ENCODE results near the gene ZFAND6. TPM values are rescaled to one million over a fixed set of nuclear protein-coding genes. Genes with fewer than 3 reads are reported as not detected.
"Not testable (repeated sequence)": the region's sequence is repeated elsewhere in the genome, so short reads cannot be mapped to it uniquely, and the experiment has no call there.

Gene ZFAND6
- 100 to 1,000 TPM; 114 to 129 (median 126) TPM for polyA plus RNA-seq (ENCODE audit: insufficient read length in 4 of 4)

DNA sequence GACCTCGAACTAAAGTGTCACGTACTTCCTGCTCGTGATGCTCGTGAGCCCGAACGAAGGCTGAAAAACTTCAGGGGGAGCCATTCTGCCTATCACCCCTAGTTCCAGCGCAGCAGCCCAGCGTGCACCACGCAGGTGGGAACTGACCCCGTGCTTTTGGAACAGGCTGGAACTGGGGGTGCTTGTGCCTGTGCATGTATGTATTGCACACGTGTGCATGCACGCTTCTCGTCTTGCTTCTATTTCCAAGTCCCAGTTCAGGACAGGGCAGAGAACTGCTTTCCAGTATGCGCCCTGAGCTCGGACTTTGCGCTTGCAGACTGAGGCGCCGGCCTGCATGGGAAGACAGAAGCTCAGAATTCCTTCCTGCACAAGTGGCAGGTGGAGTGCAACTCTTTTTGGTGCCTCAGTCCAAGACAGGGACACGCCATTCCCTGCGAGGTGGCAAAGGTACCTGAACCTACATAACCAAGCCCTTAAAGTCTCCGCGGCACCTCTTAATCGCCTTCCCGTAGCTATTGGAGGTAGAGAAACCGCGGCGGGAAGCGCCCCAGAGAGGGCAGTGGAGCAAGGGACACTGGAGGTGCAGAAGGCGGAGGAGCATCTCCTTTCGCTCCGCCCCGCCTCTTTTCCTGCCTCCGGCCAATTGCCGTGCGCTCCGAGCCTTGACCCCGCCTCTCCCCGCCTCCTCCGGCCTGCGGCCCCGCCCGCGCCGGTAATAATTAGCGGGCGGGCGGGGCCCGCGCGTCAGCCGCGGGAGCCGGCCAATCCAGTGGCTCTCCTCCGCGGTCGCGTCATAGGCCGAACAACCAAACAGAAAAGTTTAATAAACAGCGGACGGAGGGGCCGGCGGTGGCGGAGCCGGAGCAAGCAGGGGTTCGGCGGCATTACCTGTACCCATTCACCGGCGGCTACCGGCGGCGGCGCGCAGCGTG lies at the start of gene ZFAND6:
Gene ZFAND6 (plus strand): TSS at position 826 of the 935 bp plus-strand sequence. CDS start 60,669 bp downstream, outside the sequence.
- peak; percentile 85 to 93 (median 92) for DNase-seq (ENCODE audit: low read depth in 4 of 4, low spot score in 3 of 4)

DNA sequence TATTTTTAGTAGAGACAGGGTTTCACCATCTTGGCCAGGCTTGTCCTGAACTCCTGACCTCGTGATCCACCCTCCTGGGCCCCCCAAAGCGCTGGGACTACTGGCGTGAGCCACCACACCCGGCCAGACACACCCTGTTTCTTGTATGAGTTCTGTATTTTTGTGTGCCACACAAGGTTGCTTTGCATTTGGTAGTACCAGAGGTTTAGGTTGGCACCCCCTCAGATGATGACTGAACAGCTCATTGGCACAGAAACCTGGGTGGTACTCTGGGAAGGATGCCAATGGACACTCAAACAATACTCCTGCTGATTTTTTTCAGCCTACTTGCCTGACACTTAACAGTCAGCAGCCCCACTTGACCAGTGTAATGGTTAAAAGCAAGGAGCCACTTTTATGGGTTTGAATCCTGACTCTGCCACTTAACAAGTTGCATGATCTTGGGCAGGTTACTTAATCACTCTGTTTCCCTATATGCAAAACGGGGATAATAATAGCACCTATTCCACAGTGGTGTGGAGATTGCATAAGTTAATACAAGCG lies 49.3 kb upstream of the ZFAND6 start:
- DNase-seq (ENCODE audit: low read depth in 4 of 4, low spot score in 3 of 4): no peak

DNA sequence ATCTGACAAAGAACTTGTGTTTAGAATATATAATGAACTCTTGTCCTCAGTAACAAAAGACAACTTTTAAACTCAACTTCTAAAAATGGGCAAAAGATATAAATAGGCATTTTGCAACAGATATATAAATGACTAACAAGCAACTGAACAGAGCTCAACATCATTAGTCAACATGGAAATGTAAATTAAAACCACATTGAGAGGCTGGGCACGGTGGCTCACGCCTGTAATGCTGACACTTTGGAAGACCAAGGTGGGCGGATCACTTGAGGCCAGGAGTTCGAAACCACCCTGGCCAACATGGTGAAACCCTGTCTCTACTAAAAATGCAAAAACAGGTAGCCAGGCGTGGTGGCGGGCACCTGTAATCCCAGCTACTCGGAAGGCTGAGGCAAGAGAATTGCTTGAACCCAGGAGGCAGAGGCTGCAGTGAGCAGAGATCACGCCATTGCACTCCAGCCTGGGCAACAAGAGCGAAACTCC lies 48.4 kb upstream of the ZFAND6 start:
- DNase-seq (ENCODE audit: low read depth in 4 of 4, low spot score in 3 of 4): not testable (repeated sequence)

DNA sequence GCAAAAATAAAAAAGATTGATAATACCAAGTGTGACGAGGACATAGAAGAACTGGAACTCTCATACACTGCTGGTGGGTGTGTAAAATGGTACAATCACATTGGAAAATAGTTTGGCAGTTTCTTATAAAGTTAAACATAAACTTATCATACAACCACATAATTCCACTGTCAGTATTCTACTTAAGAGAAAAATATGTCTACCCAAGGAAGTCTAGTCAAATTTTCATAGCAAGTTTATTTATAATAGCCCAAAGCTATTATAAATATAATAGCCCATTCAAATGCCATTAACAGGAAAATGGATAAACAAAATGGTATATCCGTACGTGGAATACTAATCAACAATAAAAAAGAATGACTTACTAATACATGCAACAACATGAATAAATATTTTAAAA lies 47.9 kb upstream of the ZFAND6 start:
- no peak for DNase-seq (ENCODE audit: low read depth in 4 of 4, low spot score in 3 of 4)

DNA sequence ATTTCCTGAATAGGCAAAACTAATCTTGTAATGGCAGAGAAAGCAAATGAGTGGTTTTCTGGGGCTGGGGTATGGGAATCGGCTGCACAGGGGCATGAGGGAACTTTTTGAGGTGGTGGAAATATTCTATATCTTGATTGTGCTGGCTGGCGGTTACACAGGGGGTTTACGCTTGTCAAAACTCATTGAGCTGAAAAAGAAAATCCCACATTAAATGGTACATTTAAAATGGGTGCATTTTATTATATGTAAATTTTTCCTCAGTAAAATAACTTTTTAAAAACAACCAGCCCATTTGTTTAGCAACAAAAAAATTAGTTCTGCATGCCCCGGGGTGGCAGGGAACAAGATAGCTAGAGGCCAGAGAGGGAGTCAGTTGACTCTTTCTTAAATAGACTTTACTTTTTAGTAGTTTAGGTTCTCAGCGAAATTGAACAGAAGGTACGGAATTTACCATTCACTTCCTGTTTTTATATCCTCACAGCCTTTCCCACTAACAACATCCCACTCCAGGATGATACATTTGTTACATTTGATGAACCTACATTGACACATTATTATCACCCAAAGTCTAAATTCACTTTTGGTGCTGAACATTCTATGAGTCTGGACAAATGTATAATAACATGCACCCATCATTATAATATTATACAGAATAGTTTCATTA lies 47.3 kb upstream of the ZFAND6 start:
- DNase-seq (ENCODE audit: low read depth in 4 of 4, low spot score in 3 of 4): no peak

DNA sequence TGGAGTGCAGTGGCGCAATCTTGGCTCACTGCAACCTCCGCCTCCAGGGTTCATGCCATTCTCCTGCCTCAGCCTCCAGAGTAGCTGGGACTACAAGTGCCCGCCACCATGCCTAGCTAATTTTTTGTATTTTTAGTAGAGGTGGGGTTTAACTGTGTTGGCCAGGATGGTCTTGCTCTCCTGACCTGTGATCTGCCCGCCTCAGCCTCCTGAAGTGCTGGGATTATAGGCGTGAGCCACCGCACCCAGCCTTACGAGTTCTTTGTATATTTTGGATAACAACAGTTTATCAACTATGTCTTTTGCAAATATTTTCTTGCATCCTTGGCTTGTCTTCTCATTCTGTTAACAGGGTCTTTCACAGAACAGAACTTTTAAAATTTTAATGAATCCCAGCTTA lies 45.3 kb upstream of the ZFAND6 start:
- not testable (repeated sequence) for DNase-seq (ENCODE audit: low read depth in 4 of 4, low spot score in 3 of 4)

DNA sequence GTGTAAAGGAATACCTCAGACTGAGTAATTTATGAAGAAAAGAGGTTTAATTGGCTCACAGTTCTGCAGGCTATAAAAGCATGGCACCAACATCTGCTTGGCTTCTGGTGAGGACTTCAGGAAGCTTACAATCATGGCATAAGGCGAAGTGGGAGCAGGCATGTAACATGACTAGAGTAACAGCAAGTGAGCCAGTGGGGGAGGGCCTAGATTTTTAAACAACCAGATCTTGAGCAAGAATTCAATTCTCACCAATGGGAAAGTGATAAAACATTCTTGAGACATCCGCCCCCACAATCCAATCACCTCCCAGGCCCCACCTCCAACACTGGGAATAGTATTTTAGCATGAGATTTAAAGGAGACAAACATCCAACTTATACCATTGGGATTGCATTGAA lies 44.3 kb upstream of the ZFAND6 start:
- DNase-seq (ENCODE audit: low read depth in 4 of 4, low spot score in 3 of 4): no peak

GRCh38 chr15:80016506-80016905 lies 43.0 kb upstream of the ZFAND6 start:
- not testable (repeated sequence) for DNase-seq (ENCODE audit: low read depth in 4 of 4, low spot score in 3 of 4)

GRCh38 chr15:80017139-80017538 lies 42.3 kb upstream of the ZFAND6 start:
- DNase-seq (ENCODE audit: low read depth in 4 of 4, low spot score in 3 of 4): not testable (repeated sequence)

DNA sequence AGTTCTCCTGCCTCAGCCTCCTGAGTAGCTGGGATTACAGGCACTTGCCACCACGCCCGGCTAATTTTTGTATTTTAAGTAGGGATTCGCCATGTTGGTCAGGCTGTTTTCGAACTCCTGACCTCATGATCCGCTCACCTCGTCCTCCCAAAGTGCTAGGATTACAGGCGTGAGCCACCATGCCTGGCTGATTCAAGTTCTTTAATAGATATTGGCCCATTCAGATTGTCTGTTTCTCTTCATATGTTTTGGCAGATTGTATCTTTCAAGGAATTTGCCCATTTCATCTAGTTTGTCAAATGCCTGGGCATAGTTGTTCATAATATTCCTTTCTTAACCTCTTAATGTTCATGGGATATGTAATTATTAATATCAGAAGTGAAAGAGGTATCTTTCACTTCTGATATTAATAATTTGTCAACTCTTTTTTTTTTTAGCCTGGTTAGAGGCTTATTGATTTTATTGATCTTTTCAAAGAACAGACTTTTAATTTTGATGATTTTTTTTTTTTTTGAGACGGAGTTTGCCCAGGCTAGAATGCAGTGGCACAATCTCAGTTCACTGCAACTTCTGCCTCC lies 40.2 kb upstream of the ZFAND6 start:
- DNase-seq (ENCODE audit: low read depth in 4 of 4, low spot score in 3 of 4): no peak

- not testable (repeated sequence) for DNase-seq (ENCODE audit: low read depth in 4 of 4, low spot score in 3 of 4)
Observed at GRCh38 chr15:80020149-80020548, 39.3 kb upstream of the ZFAND6 start.

GRCh38 chr15:80020731-80021130 lies 38.7 kb upstream of the ZFAND6 start:
- DNase-seq (ENCODE audit: low read depth in 4 of 4, low spot score in 3 of 4): no peak

GRCh38 chr15:80026310-80026709 lies 33.2 kb upstream of the ZFAND6 start:
- DNase-seq (ENCODE audit: low read depth in 4 of 4, low spot score in 3 of 4): no peak

- DNase-seq (ENCODE audit: low read depth in 4 of 4, low spot score in 3 of 4): no peak
Observed at GRCh38 chr15:80026754-80027153, 32.7 kb upstream of the ZFAND6 start.

DNA sequence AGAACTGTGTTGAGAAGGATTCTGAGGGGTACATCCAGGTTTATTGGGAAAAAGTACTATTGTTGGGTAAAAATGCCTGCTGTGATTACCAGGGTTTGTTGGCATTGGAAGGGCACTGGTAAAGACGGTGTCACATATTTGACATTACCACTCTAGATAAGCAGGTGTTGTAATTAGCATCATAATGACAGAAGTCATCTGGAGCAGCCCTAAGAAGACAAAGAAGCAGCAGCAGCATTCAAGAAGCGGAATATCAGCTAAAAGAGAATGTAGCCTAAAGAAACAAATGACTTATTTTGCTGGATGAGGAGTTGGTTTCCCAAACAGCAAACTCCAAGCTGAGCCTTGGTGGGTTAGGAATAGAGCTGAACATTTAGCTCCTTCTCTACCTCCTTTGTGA lies 30.5 kb upstream of the ZFAND6 start:
- DNase-seq (ENCODE audit: low read depth in 4 of 4, low spot score in 3 of 4): no peak

DNA sequence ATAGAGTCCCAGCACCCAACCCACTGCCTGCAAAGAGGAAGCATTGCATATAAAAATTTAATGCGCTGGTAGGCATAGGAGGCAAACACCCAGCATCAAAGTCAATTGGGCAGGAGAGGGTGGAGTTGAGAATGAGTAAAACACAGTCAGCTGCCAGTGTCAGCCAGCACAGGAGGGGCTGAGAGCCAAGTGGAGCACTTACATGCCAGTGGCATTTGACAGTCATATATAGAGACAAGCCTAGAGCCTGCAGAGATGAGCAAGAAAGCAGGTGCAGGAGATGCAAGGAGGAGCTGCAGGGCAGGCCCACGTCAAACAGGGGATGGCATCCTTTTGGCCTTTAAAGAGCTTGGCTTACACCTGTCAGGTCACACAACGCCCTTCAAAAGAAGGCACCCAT lies 27.6 kb upstream of the ZFAND6 start:
- no peak for DNase-seq (ENCODE audit: low read depth in 4 of 4, low spot score in 3 of 4)

- DNase-seq (ENCODE audit: low read depth in 4 of 4, low spot score in 3 of 4): no peak
Observed at GRCh38 chr15:80034629-80035028, 24.8 kb upstream of the ZFAND6 start.

- no peak for DNase-seq (ENCODE audit: low read depth in 4 of 4, low spot score in 3 of 4)
Observed at GRCh38 chr15:80036071-80036470, 23.4 kb upstream of the ZFAND6 start.

DNA sequence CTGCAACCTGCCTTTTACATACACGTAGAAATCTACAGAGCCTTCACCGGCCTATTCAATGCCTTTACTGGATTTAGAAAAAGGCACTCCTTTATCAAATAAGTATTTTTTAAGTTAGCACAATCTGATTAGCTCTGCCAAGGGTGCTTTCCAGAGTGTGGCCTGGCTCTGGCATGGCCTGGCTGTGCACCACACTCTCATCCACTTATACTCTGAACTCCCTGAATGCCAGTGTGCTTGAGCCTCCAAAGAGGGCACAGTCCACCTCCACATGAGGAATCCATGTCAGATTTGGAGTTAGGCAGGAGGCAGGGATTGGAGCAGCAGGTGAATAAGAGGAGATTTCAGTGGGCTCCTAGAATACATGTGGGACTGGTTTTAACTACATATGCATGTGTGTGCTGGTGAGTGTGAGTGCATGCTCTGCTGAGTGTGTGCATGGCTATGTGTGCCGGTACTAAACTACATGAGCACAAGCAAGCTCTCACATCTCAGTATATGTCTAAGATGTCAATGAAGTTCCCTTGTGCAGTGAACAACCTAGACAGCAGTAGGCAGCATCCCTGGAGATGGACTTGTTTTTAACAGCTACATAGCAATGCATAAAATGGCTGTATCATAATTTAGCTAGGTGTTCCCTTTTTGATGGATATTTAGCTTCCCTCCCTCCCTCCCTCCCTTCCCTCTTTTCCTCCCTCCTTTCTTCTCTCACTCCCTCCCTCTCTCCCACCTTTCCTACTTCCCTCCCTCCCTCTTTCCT lies 17.8 kb upstream of the ZFAND6 start:
- DNase-seq (ENCODE audit: low read depth in 4 of 4, low spot score in 3 of 4): no peak

DNA sequence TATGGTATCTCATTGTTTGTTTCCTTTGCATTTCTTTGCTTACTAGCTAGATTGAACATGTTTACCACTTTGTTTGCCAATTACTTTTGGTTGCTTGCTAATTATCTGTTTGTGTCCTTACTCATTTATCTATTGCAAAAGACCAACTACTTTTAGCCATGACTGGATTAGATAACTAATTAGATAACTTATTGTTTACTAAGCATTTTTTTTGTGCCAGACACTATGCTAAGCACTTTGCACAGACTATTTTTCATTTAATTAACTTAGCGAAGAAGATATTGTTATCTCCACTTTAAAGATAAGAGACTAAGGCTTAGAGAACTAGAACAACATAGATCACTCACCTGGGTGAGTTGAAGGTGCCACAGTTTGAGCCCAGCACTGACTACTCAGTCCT lies 16.9 kb upstream of the ZFAND6 start:
- DNase-seq (ENCODE audit: low read depth in 4 of 4, low spot score in 3 of 4): no peak
